Measurements from ENCODE around the gene TMEM164.

TMEM164 gene

DNA sequence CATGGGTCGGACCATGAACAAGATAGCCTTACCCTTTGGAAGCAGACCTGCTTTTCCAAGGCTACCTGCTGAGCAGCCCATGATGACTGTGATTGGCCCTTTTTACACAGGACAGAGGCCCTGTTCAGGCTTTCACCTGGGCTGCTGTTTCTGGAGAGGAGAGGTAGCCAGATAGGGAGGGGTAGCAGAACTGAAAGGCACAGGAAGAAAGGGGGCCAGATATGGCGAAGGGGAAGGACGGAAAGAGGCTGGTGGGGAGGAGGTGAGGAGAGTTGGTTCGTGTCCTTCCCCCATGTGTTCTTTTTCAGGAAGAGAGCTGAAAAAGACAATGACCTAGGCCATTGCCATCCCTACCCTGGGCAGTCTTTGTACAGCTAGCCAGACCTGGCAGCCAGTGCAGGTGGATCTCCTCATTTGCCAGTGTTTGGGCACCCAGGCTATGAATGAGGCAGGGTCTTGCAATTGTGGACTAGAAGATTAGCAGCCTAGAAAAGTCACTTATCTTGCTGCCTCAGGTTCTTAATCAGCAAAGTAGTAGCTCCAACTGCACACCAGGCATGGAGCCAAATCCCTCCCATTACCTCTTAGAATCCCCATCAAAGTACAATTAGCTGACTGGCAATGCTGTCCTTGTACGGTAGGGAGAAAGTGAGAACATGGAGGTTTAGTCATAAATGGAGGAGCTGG lies 175.4 kb downstream of the TMEM164 start:
- Histone ChIP-seq H3K9me3 (no peaks in the 10 kb centered on the region), H3K4me3 (ENCODE audit: low read depth, low read length) (no peak overlapping the region), H3K27me3 (no peaks in the 10 kb centered on the region), H3K36me3 (no peaks in the 10 kb centered on the region), H3K4me1 (peaks cover 7% of the 10 kb centered on the region; the same call in 1 of the 2 replicates)
- peak; percentile 15 for DNase-seq
- TF ChIP-seq, protein P1, sequence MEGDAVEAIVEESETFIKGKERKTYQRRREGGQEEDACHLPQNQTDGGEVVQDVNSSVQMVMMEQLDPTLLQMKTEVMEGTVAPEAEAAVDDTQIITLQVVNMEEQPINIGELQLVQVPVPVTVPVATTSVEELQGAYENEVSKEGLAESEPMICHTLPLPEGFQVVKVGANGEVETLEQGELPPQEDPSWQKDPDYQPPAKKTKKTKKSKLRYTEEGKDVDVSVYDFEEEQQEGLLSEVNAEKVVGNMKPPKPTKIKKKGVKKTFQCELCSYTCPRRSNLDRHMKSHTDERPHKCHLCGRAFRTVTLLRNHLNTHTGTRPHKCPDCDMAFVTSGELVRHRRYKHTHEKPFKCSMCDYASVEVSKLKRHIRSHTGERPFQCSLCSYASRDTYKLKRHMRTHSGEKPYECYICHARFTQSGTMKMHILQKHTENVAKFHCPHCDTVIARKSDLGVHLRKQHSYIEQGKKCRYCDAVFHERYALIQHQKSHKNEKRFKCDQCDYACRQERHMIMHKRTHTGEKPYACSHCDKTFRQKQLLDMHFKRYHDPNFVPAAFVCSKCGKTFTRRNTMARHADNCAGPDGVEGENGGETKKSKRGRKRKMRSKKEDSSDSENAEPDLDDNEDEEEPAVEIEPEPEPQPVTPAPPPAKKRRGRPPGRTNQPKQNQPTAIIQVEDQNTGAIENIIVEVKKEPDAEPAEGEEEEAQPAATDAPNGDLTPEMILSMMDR (IDR thresholded peaks at IDR 0.05; ENCODE audit: low read depth, low read length) = no peak

DNA sequence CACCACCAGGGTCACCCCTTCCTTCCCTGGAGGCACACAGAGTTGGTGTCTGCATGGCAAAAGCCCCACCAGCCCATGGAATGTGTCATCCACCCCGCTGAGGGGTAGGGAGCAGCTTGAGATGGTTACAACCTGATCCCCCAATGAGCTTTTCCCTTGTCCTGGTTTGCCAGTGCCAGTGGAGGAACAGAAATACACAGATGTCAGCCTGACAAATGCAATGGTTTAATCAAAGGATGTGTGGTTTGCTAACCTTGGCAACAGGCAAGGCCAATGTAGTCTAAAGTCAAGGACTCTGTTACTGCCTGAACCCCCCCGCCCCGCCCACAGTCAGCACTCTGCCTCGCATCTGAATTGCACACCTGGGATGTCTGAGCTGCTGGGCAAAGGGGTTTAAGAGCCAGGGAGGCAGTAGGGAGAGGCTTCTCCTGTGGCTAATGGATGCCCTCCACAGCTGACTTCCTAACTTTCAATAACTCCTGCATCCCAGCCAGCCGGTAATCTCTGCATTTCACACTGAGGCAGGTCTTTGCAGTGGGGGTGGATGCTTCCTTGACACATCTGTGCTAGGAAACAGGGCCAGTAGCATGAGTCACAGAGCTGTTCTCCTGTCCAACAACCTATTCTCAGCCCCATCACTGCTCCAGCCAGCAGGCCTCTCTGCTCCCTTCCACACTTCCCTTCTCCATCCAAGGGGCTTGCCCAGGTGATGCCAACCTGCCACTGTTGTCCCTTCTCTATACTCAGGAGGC lies 177.4 kb downstream of the TMEM164 start:
- H3K36me3 ChIP-seq = no peaks in the 10 kb centered on the region
- no peak overlapping the region for H3K4me3 ChIP-seq (ENCODE audit: low read depth, low read length)
- no peaks in the 10 kb centered on the region for H3K9me3 ChIP-seq
- peak; percentile 13 for DNase-seq
- H3K4me1 ChIP-seq = peaks cover 7% of the 10 kb centered on the region
- TF ChIP-seq, protein P1 (IDR thresholded peaks at IDR 0.05; ENCODE audit: low read depth, low read length) = no peak
- no peaks in the 10 kb centered on the region for H3K27me3 ChIP-seq

DNA sequence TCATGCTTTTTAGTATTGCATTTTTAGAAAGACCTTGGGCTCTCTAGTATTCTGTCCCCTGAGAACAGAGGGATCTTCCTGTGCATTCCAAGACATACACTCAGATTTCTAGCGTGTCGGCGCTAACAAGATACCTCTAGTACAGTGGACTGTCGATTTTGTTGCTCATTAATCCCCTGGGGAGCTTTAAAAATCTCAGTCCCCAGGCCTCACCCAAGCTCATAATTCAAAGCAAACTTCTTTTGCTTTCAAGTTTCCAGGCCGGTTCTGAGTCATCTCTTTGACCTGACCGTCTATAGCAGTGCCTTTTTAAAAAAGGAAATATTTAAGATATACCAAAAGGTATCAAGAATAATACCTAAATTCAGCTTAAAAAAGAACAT lies 178.0 kb downstream of the TMEM164 start:
- Histone ChIP-seq H3K9me3 (no peaks in the 10 kb centered on the region), H3K4me1 (peaks cover 7% of the 10 kb centered on the region), H3K27me3 (no peaks in the 10 kb centered on the region), H3K4me3 (ENCODE audit: low read depth, low read length) (no peak overlapping the region), H3K36me3 (no peaks in the 10 kb centered on the region)
- no peak for DNase-seq
- TF ChIP-seq, protein P1 (IDR thresholded peaks at IDR 0.05; ENCODE audit: low read depth, low read length) = no peak

DNA sequence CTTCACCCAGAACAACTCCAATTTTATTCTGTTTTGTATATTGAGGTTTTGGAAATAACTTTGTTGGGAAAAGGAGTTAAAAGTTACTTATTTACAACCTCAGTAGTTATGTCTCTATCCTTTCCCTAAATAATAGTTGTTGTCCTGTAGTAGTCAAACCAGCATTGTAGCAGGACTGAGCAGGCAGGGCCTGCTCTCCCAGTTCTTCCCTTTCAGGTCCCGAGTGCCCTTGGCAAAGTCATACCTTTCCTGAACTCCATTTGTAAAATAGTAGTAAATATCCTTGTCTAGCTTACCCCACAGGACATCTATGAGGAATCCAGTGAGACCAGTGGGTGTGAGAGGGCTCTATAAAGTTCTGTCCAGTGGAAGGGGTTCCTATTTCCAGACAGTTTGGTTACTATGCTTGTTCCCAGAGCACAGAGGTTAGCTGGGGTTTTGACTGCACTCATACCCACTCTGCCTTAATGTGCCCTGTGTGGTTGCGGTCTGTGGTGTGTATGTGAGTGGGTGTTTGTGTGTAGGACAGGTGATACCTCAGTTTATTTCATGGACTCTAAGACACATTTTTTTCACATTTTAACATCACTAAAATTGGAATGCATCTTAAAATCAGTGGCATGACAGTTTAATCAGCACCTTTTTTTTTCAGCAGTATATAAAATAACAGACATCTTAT lies 178.7 kb downstream of the TMEM164 start:
- TF ChIP-seq, protein P1 (IDR thresholded peaks at IDR 0.05; ENCODE audit: low read depth, low read length) = no peak
- H3K4me3 ChIP-seq (ENCODE audit: low read depth, low read length) = no peak overlapping the region
- no peaks in the 10 kb centered on the region for H3K9me3 ChIP-seq

DNA sequence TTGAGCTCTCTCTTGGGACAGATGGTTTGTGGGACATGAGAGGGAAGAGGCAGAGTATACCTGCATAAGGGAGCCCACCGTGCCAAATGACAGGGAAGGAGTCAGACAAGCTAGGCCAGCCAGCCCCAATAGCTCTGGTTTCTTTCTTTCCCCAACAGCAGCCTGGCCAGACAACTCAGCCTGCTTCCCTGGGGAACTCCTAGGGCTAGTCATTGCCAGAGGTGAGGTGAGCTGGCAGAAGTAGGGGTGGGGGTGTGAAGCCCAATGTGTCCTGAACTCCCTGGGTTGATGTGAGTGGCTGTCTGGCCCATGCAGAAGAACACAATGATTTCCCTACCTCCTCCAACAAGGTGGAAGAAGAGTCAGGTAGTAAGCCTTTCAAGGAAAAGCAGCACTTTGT lies 179.4 kb downstream of the TMEM164 start:
- H3K27me3 ChIP-seq = no peaks in the 10 kb centered on the region
- TF ChIP-seq, protein P1 (IDR thresholded peaks at IDR 0.05; ENCODE audit: low read depth, low read length) = no peak
- H3K4me3 ChIP-seq (ENCODE audit: low read depth, low read length) = no peak overlapping the region
- H3K9me3 ChIP-seq = no peaks in the 10 kb centered on the region
- H3K36me3 ChIP-seq = no peaks in the 10 kb centered on the region
- peaks cover 7% of the 10 kb centered on the region for H3K4me1 ChIP-seq
- DNase-seq = peak; percentile 54

More for the DNA sequence above, 178.7 kb downstream of the TMEM164 start:
- Histone ChIP-seq H3K27me3 (no peaks in the 10 kb centered on the region), H3K4me1 (peaks cover 7% of the 10 kb centered on the region), H3K36me3 (no peaks in the 10 kb centered on the region)
- DNase-seq = no peak
